ENCODE results near the gene ITGAV.

ITGAV gene

GRCh38 chr2:186704897-186705296 lies 115.0 kb downstream of the ITGAV start:
- H3K4me3 ChIP-seq (ENCODE audit: low read length): no peak overlapping the region
- no peak for DNase-seq (ENCODE audit: low read depth)
- TF ChIP-seq, protein P1, sequence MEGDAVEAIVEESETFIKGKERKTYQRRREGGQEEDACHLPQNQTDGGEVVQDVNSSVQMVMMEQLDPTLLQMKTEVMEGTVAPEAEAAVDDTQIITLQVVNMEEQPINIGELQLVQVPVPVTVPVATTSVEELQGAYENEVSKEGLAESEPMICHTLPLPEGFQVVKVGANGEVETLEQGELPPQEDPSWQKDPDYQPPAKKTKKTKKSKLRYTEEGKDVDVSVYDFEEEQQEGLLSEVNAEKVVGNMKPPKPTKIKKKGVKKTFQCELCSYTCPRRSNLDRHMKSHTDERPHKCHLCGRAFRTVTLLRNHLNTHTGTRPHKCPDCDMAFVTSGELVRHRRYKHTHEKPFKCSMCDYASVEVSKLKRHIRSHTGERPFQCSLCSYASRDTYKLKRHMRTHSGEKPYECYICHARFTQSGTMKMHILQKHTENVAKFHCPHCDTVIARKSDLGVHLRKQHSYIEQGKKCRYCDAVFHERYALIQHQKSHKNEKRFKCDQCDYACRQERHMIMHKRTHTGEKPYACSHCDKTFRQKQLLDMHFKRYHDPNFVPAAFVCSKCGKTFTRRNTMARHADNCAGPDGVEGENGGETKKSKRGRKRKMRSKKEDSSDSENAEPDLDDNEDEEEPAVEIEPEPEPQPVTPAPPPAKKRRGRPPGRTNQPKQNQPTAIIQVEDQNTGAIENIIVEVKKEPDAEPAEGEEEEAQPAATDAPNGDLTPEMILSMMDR (IDR thresholded peaks at IDR 0.05; ENCODE audit: insufficient read depth, low read depth, low read length, missing control alignments): no peak

- TF ChIP-seq, protein P1 (IDR thresholded peaks at IDR 0.05; ENCODE audit: insufficient read depth, low read depth, low read length, missing control alignments): no peak
- no peak for DNase-seq (ENCODE audit: low read depth)
- H3K4me3 ChIP-seq (ENCODE audit: low read length): no peak overlapping the region
Observed at GRCh38 chr2:186709529-186710450, 119.9 kb downstream of the ITGAV start.

DNA sequence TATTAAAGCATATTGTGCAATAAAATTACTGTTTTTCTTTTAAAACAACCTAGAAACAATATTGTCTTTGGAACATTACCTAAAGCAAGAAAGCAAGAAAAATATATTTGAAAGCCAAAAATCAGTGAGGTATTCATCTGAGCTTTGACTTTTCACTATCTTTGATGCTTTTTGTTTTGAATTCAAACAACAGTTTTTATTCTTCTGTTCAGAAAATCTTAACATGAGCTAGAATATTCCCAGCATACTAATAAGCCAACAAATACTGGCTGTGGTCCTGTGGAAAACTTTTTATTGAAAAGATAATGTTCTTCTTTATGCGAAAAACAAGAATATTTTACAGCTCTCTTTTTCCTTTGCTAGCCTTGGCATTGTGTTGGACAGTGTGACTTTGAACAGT lies 123.8 kb downstream of the ITGAV start:
- no peak for DNase-seq (ENCODE audit: low read depth)
- TF ChIP-seq, protein P1 (IDR thresholded peaks at IDR 0.05; ENCODE audit: insufficient read depth, low read depth, low read length, missing control alignments): no peak
- no peak overlapping the region for H3K4me3 ChIP-seq (ENCODE audit: low read length)

GRCh38 chr2:186714611-186715010 lies 124.8 kb downstream of the ITGAV start:
- TF ChIP-seq, protein P1 (IDR thresholded peaks at IDR 0.05; ENCODE audit: insufficient read depth, low read depth, low read length, missing control alignments): no peak
- H3K4me3 ChIP-seq (ENCODE audit: low read length): no peak overlapping the region
- no peak for DNase-seq (ENCODE audit: low read depth)

DNA sequence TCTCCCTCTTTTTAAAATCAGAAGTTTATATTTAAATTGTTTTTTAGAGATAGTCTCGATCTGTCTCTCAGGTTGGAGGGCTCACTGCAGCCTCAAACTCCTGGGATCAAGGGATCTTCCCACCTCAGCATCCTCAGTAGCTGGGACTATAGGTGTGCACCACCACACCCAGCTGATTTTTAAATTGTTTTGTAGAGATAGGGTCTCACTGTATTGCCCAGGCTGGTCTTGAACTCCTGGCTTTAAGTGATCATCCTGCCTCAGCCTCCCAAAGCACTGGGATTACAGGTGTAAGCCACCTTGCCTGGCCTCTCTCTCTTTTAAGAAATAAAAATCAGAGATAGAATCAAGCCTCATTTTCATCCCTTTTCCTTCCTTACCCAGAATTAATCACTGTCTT lies 126.1 kb downstream of the ITGAV start:
- H3K4me3 ChIP-seq (ENCODE audit: low read length): no peak overlapping the region
- TF ChIP-seq, protein P1 (IDR thresholded peaks at IDR 0.05; ENCODE audit: insufficient read depth, low read depth, low read length, missing control alignments): no peak
- DNase-seq (ENCODE audit: low read depth): no peak

DNA sequence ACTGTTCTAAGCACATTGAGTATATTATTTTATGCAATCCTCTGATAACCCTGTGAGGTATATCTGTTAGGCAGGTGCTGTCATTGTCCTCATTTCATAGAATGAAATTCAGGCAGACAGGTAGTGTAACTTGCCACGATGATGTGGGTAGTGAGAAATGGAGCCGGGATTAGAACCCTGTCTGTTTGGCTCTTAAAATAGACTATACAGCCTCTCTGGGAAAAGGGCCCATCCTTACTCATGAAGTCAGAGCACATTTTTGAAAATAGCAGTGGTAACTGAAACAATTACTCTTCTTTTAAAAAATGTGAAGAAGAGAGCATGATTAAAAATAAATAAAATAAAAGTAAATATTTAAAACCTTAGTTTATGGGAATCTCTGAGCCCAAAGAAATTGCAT lies 127.0 kb downstream of the ITGAV start:
- H3K4me3 ChIP-seq (ENCODE audit: low read length): no peak overlapping the region
- TF ChIP-seq, protein P1 (IDR thresholded peaks at IDR 0.05; ENCODE audit: insufficient read depth, low read depth, low read length, missing control alignments): no peak
- DNase-seq (ENCODE audit: low read depth): no peak
